Measurements from ENCODE around the gene SLIT1.

The SLIT1 gene

GRCh38 chr10:97174941-97175340 is 10.8 kb downstream of the SLIT1 start:
- Histone ChIP-seq H3K4me3 (ENCODE audit: low read depth in 1 of 2, low read length in 2 of 2) (no peak overlapping the region), H3K27ac (ENCODE audit: low read depth, low read length) (no peak overlapping the region), H3K27me3 (ENCODE audit: control insufficient read depth in 1 of 2, insufficient read depth in 2 of 2, low read length in 2 of 2) (peaks cover 10 to 14% of the 10 kb centered on the region in 2 donors), H3K9ac (ENCODE audit: low read depth in 1 of 2, low read length in 2 of 2) (no peak overlapping the region), H3K9me3 (ENCODE audit: control insufficient read depth in 1 of 2, low read length in 2 of 2) (no peaks in the 10 kb centered on the region), H3K4me1 (ENCODE audit: control insufficient read depth in 1 of 2, insufficient read depth in 2 of 2, low read length in 2 of 2) (no peaks in the 10 kb centered on the region), H3K36me3 (ENCODE audit: control insufficient read depth in 1 of 2, insufficient read depth in 2 of 2, low read length in 2 of 2) (no peaks in the 10 kb centered on the region)

- no peak overlapping the region for H3K4me3 ChIP-seq (ENCODE audit: low read depth in 1 of 2, low read length in 2 of 2)
- H3K27ac ChIP-seq (ENCODE audit: low read depth, low read length) = no peak overlapping the region
- no peaks in the 10 kb centered on the region for H3K4me1 ChIP-seq (ENCODE audit: control insufficient read depth in 1 of 2, insufficient read depth in 2 of 2, low read length in 2 of 2)
- H3K9ac ChIP-seq (ENCODE audit: low read depth in 1 of 2, low read length in 2 of 2) = no peak overlapping the region
- no peaks in the 10 kb centered on the region for H3K36me3 ChIP-seq (ENCODE audit: control insufficient read depth in 1 of 2, insufficient read depth in 2 of 2, low read length in 2 of 2)
- H3K9me3 ChIP-seq (ENCODE audit: control insufficient read depth in 1 of 2, low read length in 2 of 2) = no peaks in the 10 kb centered on the region
- peaks cover 6 to 8% of the 10 kb centered on the region in 2 donors for H3K27me3 ChIP-seq (ENCODE audit: control insufficient read depth in 1 of 2, insufficient read depth in 2 of 2, low read length in 2 of 2)
These were observed 11.4 kb downstream of the SLIT1 start for GRCh38 chr10:97174276-97174775.

- H3K9ac ChIP-seq (ENCODE audit: low read depth in 1 of 2, low read length in 2 of 2) = no peak overlapping the region
- no peak overlapping the region for H3K27ac ChIP-seq (ENCODE audit: low read depth, low read length)
- H3K4me3 ChIP-seq (ENCODE audit: low read depth in 1 of 2, low read length in 2 of 2) = no peak overlapping the region
- no peaks in the 10 kb centered on the region for H3K36me3 ChIP-seq (ENCODE audit: control insufficient read depth in 1 of 2, insufficient read depth in 2 of 2, low read length in 2 of 2)
- H3K9me3 ChIP-seq (ENCODE audit: control insufficient read depth in 1 of 2, low read length in 2 of 2) = no peaks in the 10 kb centered on the region
- H3K4me1 ChIP-seq (ENCODE audit: control insufficient read depth in 1 of 2, insufficient read depth in 2 of 2, low read length in 2 of 2) = no peaks in the 10 kb centered on the region
- peaks cover 0 to 3% of the 10 kb centered on the region in 2 donors for H3K27me3 ChIP-seq (ENCODE audit: control insufficient read depth in 1 of 2, insufficient read depth in 2 of 2, low read length in 2 of 2)
These were observed 12.7 kb downstream of the SLIT1 start for GRCh38 chr10:97173036-97173435.

GRCh38 chr10:97171001-97171400 is 14.8 kb downstream of the SLIT1 start:
- Histone ChIP-seq H3K4me3 (ENCODE audit: low read depth in 1 of 2, low read length in 2 of 2) (no peak overlapping the region), H3K9me3 (ENCODE audit: control insufficient read depth in 1 of 2, low read length in 2 of 2) (no peaks in the 10 kb centered on the region)

GRCh38 chr10:97169911-97170693 is 15.7 kb downstream of the SLIT1 start:
- Histone ChIP-seq H3K36me3 (ENCODE audit: control insufficient read depth in 1 of 2, insufficient read depth in 2 of 2, low read length in 2 of 2) (no peaks in the 10 kb centered on the region), H3K27me3 (ENCODE audit: control insufficient read depth in 1 of 2, insufficient read depth in 2 of 2, low read length in 2 of 2) (no peaks in the 10 kb centered on the region), H3K4me1 (ENCODE audit: control insufficient read depth in 1 of 2, insufficient read depth in 2 of 2, low read length in 2 of 2) (no peaks in the 10 kb centered on the region), H3K27ac (ENCODE audit: low read depth, low read length) (no peak overlapping the region), H3K4me3 (ENCODE audit: low read depth in 1 of 2, low read length in 2 of 2) (no peak overlapping the region), H3K9me3 (ENCODE audit: control insufficient read depth in 1 of 2, low read length in 2 of 2) (no peaks in the 10 kb centered on the region), H3K9ac (ENCODE audit: low read depth in 1 of 2, low read length in 2 of 2) (no peak overlapping the region)

More at GRCh38 chr10:97171001-97171400, 14.8 kb downstream of the SLIT1 start:
- Histone ChIP-seq H3K27me3 (ENCODE audit: control insufficient read depth in 1 of 2, insufficient read depth in 2 of 2, low read length in 2 of 2) (no peaks in the 10 kb centered on the region), H3K36me3 (ENCODE audit: control insufficient read depth in 1 of 2, insufficient read depth in 2 of 2, low read length in 2 of 2) (no peaks in the 10 kb centered on the region), H3K27ac (ENCODE audit: low read depth, low read length) (no peak overlapping the region), H3K9ac (ENCODE audit: low read depth in 1 of 2, low read length in 2 of 2) (no peak overlapping the region), H3K4me1 (ENCODE audit: control insufficient read depth in 1 of 2, insufficient read depth in 2 of 2, low read length in 2 of 2) (no peaks in the 10 kb centered on the region)

- Histone ChIP-seq H3K36me3 (ENCODE audit: control insufficient read depth in 1 of 2, insufficient read depth in 2 of 2, low read length in 2 of 2) (no peaks in the 10 kb centered on the region), H3K27me3 (ENCODE audit: control insufficient read depth in 1 of 2, insufficient read depth in 2 of 2, low read length in 2 of 2) (no peaks in the 10 kb centered on the region), H3K27ac (ENCODE audit: low read depth, low read length) (no peak overlapping the region), H3K9ac (ENCODE audit: low read depth in 1 of 2, low read length in 2 of 2) (no peak overlapping the region), H3K4me1 (ENCODE audit: control insufficient read depth in 1 of 2, insufficient read depth in 2 of 2, low read length in 2 of 2) (no peaks in the 10 kb centered on the region), H3K4me3 (ENCODE audit: low read depth in 1 of 2, low read length in 2 of 2) (no peak overlapping the region), H3K9me3 (ENCODE audit: control insufficient read depth in 1 of 2, low read length in 2 of 2) (no peaks in the 10 kb centered on the region)
These were observed 16.7 kb downstream of the SLIT1 start for GRCh38 chr10:97169063-97169462.

- H3K4me1 ChIP-seq (ENCODE audit: control insufficient read depth in 1 of 2, insufficient read depth in 2 of 2, low read length in 2 of 2) = no peaks in the 10 kb centered on the region
- H3K36me3 ChIP-seq (ENCODE audit: control insufficient read depth in 1 of 2, insufficient read depth in 2 of 2, low read length in 2 of 2) = no peaks in the 10 kb centered on the region
- no peaks in the 10 kb centered on the region for H3K9me3 ChIP-seq (ENCODE audit: control insufficient read depth in 1 of 2, low read length in 2 of 2)
- no peak overlapping the region for H3K4me3 ChIP-seq (ENCODE audit: low read depth in 1 of 2, low read length in 2 of 2)
- no peak overlapping the region for H3K9ac ChIP-seq (ENCODE audit: low read depth in 1 of 2, low read length in 2 of 2)
- H3K27me3 ChIP-seq (ENCODE audit: control insufficient read depth in 1 of 2, insufficient read depth in 2 of 2, low read length in 2 of 2) = no peaks in the 10 kb centered on the region
- H3K27ac ChIP-seq (ENCODE audit: low read depth, low read length) = no peak overlapping the region
These were observed 17.1 kb downstream of the SLIT1 start for GRCh38 chr10:97168645-97169044.

GRCh38 chr10:97165499-97165898 is 20.3 kb downstream of the SLIT1 start:
- Histone ChIP-seq H3K9ac (ENCODE audit: low read depth in 1 of 2, low read length in 2 of 2) (no peak overlapping the region), H3K4me3 (ENCODE audit: low read depth in 1 of 2, low read length in 2 of 2) (no peak overlapping the region), H3K27ac (ENCODE audit: low read depth, low read length) (no peak overlapping the region), H3K4me1 (ENCODE audit: control insufficient read depth in 1 of 2, insufficient read depth in 2 of 2, low read length in 2 of 2) (no peaks in the 10 kb centered on the region), H3K9me3 (ENCODE audit: control insufficient read depth in 1 of 2, low read length in 2 of 2) (no peaks in the 10 kb centered on the region), H3K27me3 (ENCODE audit: control insufficient read depth in 1 of 2, insufficient read depth in 2 of 2, low read length in 2 of 2) (no peaks in the 10 kb centered on the region), H3K36me3 (ENCODE audit: control insufficient read depth in 1 of 2, insufficient read depth in 2 of 2, low read length in 2 of 2) (no peaks in the 10 kb centered on the region)

- no peak overlapping the region for H3K27ac ChIP-seq (ENCODE audit: low read depth, low read length)
These were observed 21.8 kb downstream of the SLIT1 start for GRCh38 chr10:97163781-97164501.

GRCh38 chr10:97163181-97163580 is 22.6 kb downstream of the SLIT1 start:
- Histone ChIP-seq H3K4me1 (ENCODE audit: control insufficient read depth in 1 of 2, insufficient read depth in 2 of 2, low read length in 2 of 2) (no peaks in the 10 kb centered on the region), H3K9ac (ENCODE audit: low read depth in 1 of 2, low read length in 2 of 2) (no peak overlapping the region)

More at GRCh38 chr10:97163781-97164501, 21.8 kb downstream of the SLIT1 start:
- Histone ChIP-seq H3K4me3 (ENCODE audit: low read depth in 1 of 2, low read length in 2 of 2) (no peak overlapping the region), H3K36me3 (ENCODE audit: control insufficient read depth in 1 of 2, insufficient read depth in 2 of 2, low read length in 2 of 2) (no peaks in the 10 kb centered on the region), H3K4me1 (ENCODE audit: control insufficient read depth in 1 of 2, insufficient read depth in 2 of 2, low read length in 2 of 2) (no peaks in the 10 kb centered on the region), H3K27me3 (ENCODE audit: control insufficient read depth in 1 of 2, insufficient read depth in 2 of 2, low read length in 2 of 2) (no peaks in the 10 kb centered on the region), H3K9me3 (ENCODE audit: control insufficient read depth in 1 of 2, low read length in 2 of 2) (no peaks in the 10 kb centered on the region), H3K9ac (ENCODE audit: low read depth in 1 of 2, low read length in 2 of 2) (no peak overlapping the region)

More at GRCh38 chr10:97163181-97163580, 22.6 kb downstream of the SLIT1 start:
- Histone ChIP-seq H3K4me3 (ENCODE audit: low read depth in 1 of 2, low read length in 2 of 2) (no peak overlapping the region), H3K36me3 (ENCODE audit: control insufficient read depth in 1 of 2, insufficient read depth in 2 of 2, low read length in 2 of 2) (no peaks in the 10 kb centered on the region), H3K9me3 (ENCODE audit: control insufficient read depth in 1 of 2, low read length in 2 of 2) (no peaks in the 10 kb centered on the region), H3K27ac (ENCODE audit: low read depth, low read length) (no peak overlapping the region), H3K27me3 (ENCODE audit: control insufficient read depth in 1 of 2, insufficient read depth in 2 of 2, low read length in 2 of 2) (no peaks in the 10 kb centered on the region)
